GM18519 (cell line): ENCODE data around the gene VPS16.

Experiments
- ATAC-seq: cut with Tn5 transposase; IDR thresholded peaks from one replicate; pipeline ENCODE4 v1.9.1; 2021; ENCODE audit warnings: mild to moderate bottlenecking, moderate library complexity; ENCODE audit not compliant: unreplicated experiment, low FRiP score

VPS16 gene

GRCh38 chr20:2840138-2840966, at the start of gene VPS16, which contains the start of gene PCED1A:
Gene VPS16 (plus strand): TSS chr20:2840745. CDS start chr20:2840775, 30 bp downstream.
Gene PCED1A (minus strand): TSS chr20:2840655. CDS start chr20:2839912, 743 bp downstream.
- peak; percentile 76 for ATAC-seq

- no peak for ATAC-seq
These were observed 47.1 kb upstream of the VPS16 start for GRCh38 chr20:2793471-2793870.

GRCh38 chr20:2794202-2794748, 46.3 kb upstream of the VPS16 start:
- no peak for ATAC-seq

GRCh38 chr20:2794866-2795447, 45.6 kb upstream of the VPS16 start:
- no peak for ATAC-seq

GRCh38 chr20:2795451-2795850, 45.1 kb upstream of the VPS16 start:
- no peak for ATAC-seq

- ATAC-seq: no peak
These were observed 44.4 kb upstream of the VPS16 start for GRCh38 chr20:2796011-2796660.

GRCh38 chr20:2797136-2797983, 43.2 kb upstream of the VPS16 start:
- ATAC-seq: no peak

- no peak for ATAC-seq
These were observed 42.3 kb upstream of the VPS16 start for GRCh38 chr20:2798095-2798805.

GRCh38 chr20:2798814-2799213, 41.7 kb upstream of the VPS16 start:
- ATAC-seq: no peak

- no peak for ATAC-seq
These were observed 41.3 kb upstream of the VPS16 start for GRCh38 chr20:2799271-2799670.

GRCh38 chr20:2799688-2800520, 40.6 kb upstream of the VPS16 start:
- no peak for ATAC-seq

- ATAC-seq: no peak
These were observed 39.8 kb upstream of the VPS16 start, which contains the start of gene CPXM1 for GRCh38 chr20:2800521-2801285. Gene CPXM1 (minus strand): TSS chr20:2800627. CDS start chr20:2800572, 55 bp downstream.

GRCh38 chr20:2801286-2801728, 39.2 kb upstream of the VPS16 start:
- no peak for ATAC-seq

GRCh38 chr20:2804041-2804828, 36.3 kb upstream of the VPS16 start:
- no peak for ATAC-seq

- ATAC-seq: no peak
These were observed 35.5 kb upstream of the VPS16 start for GRCh38 chr20:2804852-2805688.

GRCh38 chr20:2805689-2806350, 34.7 kb upstream of the VPS16 start:
- no peak for ATAC-seq
